ENCODE measurements around the gene TTYH2. TPM values are rescaled to one million over a fixed set of nuclear protein-coding genes. Genes with fewer than 3 reads are reported as not detected.

The TTYH2 gene
- total and polyA plus RNA-seq, 9 donors, result 9.8 to 43.1 (median 18.9) TPM

DNA sequence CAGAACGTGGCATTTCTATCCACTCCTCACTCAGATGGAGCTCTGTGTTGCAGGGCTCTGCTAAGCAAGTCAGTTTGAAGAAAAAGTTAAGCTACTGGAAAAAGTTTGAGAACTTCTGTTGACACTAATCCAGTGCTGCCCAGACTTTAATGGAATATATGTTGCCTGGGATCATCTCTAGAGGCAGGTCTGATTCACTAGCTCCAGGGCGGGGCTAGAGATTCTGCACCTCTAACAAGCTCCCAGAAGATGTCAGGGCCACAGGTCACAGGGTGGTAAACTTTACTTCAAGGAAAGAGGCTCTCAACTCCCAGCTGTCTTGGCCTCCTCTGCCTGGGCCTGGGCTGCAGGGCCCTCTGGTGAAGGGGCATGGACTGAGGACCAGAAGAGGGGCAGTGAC is 6.8 kb downstream of the TTYH2 start:
- 93 to 100% (median 94%) methylated on average over 2 of the region's 2 CpGs for WGBS, 3 donors
- H3K4me1 ChIP-seq (ENCODE audit: insufficient read depth), result no peaks in the 10 kb centered on the region
- TF ChIP-seq EP300 (IDR thresholded peaks at IDR 0.05) (no peak), POLR2A (IDR thresholded peaks at IDR 0.05) (no peak), CTCF (IDR thresholded peaks at IDR 0.05) (no peak)

GRCh38 chr17:74220946-74221818 is 7.8 kb downstream of the TTYH2 start:
- intact Hi-C loops (cut with DNase I), result no loop called here
- Histone ChIP-seq H3K9me3 (no peaks in the 10 kb centered on the region), H3K27ac (no peak overlapping the region), H3K4me3 (no peak overlapping the region), H3K36me3 (no peaks in the 10 kb centered on the region), H3K27me3 (no peaks in the 10 kb centered on the region), H3K4me1 (ENCODE audit: insufficient read depth) (no peaks in the 10 kb centered on the region)
- WGBS, 3 donors, result 95 to 97% (median 96%) methylated on average over 16 of the region's 16 CpGs
- no peak for TF ChIP-seq POLR2A (IDR thresholded peaks at IDR 0.05)
- TF ChIP-seq CTCF (IDR thresholded peaks at IDR 0.05), result no peak
- no peak for TF ChIP-seq EP300 (IDR thresholded peaks at IDR 0.05)
- DNase-seq, result no peak

More for the DNA sequence above, 6.8 kb downstream of the TTYH2 start:
- Histone ChIP-seq H3K4me3 (no peak overlapping the region), H3K27me3 (no peaks in the 10 kb centered on the region), H3K9me3 (no peaks in the 10 kb centered on the region), H3K27ac (no peak overlapping the region), H3K36me3 (no peaks in the 10 kb centered on the region)
- DNase-seq, result no peak
- intact Hi-C loops (cut with DNase I), result no loop called here

GRCh38 chr17:74222399-74222798 is 9.0 kb downstream of the TTYH2 start:
- TF ChIP-seq CTCF (IDR thresholded peaks at IDR 0.05) (no peak), EP300 (IDR thresholded peaks at IDR 0.05) (no peak), POLR2A (IDR thresholded peaks at IDR 0.05) (no peak)
- H3K4me1 ChIP-seq (ENCODE audit: insufficient read depth), result no peaks in the 10 kb centered on the region
- intact Hi-C loops (cut with DNase I), result no loop called here

DNA sequence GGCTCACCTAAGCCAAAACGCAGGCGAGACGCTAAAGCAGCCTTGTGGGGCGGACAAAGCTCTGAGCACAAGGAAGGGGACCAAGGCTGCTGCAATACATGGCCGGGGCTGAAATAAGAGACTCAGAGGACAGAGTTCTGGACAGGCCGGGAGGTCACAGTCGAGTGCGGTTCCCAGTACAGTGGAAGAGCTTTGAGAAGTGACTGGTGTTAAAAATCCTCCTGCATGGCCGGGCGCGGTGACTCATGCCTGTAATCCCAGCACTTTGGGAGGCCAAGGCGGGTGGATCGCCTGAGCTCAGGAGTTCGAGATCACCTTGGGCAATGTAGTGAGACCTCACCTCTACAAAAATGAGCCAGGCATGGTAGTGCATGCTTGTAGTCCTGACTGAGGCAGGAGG is 10.5 kb downstream of the TTYH2 start:
- DNase-seq, result no peak
- WGBS, 3 donors, result 92 to 94% (median 93%) methylated on average over 14 of the region's 14 CpGs
- intact Hi-C loops (cut with DNase I), result no loop called here
- no peak for TF ChIP-seq EP300 (IDR thresholded peaks at IDR 0.05)
- H3K4me1 ChIP-seq (ENCODE audit: insufficient read depth), result no peaks in the 10 kb centered on the region
- H3K27ac ChIP-seq, result no peak overlapping the region
- no peaks in the 10 kb centered on the region for H3K9me3 ChIP-seq
- H3K4me3 ChIP-seq, result no peak overlapping the region
- no peaks in the 10 kb centered on the region for H3K36me3 ChIP-seq
- no peaks in the 10 kb centered on the region for H3K27me3 ChIP-seq

More at GRCh38 chr17:74222399-74222798, 9.0 kb downstream of the TTYH2 start:
- 93 to 94% (median 94%) methylated on average over 13 of the region's 13 CpGs for WGBS, 3 donors
- Histone ChIP-seq H3K9me3 (no peaks in the 10 kb centered on the region), H3K27ac (no peak overlapping the region), H3K27me3 (no peaks in the 10 kb centered on the region), H3K36me3 (no peaks in the 10 kb centered on the region), H3K4me3 (no peak overlapping the region)
- no peak for DNase-seq
